GM12874 (cell line): ENCODE results near the gene CAPN11.

Experiments
- TF ChIP-seq, protein P1 (sequence below): IDR thresholded peaks from 2 replicates; pipeline ENCODE4 v1.5.1; 2011; ENCODE audit warnings: low read depth, mild to moderate bottlenecking, control low read depth, low read length, moderate library complexity; ENCODE audit not compliant: insufficient read depth

Gene CAPN11

DNA sequence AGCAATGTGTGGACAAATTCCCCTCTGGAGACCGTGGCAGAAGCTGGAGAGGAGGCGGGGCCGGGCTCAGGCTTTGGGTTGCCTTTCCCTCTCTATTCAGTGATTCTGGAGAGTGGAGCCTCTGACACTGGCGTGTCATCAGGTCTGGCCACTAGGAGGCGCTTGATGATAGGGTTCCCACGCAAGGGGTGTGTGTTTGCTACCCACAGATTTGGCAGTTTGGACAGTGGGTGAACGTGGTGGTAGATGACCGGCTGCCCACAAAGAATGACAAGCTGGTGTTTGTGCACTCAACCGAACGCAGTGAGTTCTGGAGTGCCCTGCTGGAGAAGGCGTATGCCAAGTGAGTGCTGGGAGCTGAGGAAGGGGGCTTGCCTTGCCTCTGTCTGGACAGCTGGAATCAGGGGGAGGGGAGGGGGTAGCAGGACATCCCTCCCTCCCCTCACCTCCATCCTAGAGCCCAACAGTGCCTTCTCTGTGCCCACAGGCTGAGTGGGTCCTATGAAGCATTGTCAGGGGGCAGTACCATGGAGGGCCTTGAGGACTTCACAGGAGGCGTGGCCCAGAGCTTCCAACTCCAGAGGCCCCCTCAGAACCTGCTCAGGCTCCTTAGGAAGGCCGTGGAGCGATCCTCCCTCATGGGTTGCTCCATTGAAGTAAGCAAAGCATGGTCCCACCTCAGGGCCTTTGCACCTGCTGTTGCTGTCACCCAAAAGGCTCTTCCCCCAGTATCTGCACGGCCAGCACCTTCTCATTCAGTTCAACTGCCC, 14.3 kb downstream of the CAPN11 start:
- TF ChIP-seq, protein P1, sequence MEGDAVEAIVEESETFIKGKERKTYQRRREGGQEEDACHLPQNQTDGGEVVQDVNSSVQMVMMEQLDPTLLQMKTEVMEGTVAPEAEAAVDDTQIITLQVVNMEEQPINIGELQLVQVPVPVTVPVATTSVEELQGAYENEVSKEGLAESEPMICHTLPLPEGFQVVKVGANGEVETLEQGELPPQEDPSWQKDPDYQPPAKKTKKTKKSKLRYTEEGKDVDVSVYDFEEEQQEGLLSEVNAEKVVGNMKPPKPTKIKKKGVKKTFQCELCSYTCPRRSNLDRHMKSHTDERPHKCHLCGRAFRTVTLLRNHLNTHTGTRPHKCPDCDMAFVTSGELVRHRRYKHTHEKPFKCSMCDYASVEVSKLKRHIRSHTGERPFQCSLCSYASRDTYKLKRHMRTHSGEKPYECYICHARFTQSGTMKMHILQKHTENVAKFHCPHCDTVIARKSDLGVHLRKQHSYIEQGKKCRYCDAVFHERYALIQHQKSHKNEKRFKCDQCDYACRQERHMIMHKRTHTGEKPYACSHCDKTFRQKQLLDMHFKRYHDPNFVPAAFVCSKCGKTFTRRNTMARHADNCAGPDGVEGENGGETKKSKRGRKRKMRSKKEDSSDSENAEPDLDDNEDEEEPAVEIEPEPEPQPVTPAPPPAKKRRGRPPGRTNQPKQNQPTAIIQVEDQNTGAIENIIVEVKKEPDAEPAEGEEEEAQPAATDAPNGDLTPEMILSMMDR, result peak; percentile 93

DNA sequence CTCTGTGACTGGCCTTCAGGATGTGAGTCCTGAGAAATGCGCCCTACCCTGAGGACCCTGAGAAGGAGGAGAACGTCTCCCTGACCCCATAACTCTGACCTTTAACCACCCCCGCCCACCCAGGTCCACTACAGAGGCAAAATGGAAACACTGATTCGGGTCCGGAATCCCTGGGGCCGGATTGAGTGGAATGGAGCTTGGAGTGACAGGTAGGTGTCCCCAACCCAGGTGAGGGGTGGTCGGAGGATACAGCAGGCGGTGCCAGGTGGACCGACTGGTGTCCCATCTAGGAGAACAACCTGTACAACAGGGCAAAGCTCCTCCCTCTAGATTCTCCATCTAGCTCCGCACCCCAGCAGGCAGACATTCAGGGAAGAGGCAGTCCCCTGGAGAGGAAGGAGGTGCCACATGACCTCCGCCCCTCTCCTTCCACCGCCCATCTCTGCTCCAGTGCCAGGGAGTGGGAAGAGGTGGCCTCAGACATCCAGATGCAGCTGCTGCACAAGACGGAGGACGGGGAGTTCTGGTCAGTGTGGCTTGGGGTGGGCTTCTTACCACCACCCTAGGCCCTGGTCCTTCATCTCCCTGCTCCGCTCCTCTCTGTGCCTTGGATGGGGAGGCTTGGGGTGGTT, 17.6 kb downstream of the CAPN11 start:
- TF ChIP-seq, protein P1, result no peak

DNA sequence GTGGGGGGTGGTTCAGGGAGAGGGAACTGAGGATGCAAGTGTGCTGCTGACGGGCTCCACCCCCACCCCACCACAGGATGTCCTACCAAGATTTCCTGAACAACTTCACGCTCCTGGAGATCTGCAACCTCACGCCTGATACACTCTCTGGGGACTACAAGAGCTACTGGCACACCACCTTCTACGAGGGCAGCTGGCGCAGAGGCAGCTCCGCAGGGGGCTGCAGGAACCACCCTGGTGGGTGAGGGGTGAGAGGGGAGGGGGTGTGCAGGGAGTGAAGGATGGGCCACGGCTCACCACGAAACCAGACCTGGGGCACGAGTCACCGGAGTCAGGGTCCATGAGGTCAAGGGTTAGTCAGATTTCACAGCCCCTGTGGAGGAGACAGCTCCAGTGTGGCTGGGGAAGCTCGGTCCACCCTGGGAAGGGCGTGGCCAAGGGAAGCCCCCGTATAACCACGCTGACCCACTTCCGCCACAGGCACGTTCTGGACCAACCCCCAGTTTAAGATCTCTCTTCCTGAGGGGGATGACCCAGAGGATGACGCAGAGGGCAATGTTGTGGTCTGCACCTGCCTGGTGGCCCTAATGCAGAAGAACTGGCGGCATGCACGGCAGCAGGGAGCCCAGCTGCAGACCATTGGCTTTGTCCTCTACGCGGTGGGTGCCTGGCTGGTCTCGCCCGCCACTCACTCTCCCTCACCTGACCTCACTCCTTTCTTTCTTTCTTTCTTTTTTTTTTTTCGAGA, 18.3 kb downstream of the CAPN11 start:
- TF ChIP-seq, protein P1, result no peak

DNA sequence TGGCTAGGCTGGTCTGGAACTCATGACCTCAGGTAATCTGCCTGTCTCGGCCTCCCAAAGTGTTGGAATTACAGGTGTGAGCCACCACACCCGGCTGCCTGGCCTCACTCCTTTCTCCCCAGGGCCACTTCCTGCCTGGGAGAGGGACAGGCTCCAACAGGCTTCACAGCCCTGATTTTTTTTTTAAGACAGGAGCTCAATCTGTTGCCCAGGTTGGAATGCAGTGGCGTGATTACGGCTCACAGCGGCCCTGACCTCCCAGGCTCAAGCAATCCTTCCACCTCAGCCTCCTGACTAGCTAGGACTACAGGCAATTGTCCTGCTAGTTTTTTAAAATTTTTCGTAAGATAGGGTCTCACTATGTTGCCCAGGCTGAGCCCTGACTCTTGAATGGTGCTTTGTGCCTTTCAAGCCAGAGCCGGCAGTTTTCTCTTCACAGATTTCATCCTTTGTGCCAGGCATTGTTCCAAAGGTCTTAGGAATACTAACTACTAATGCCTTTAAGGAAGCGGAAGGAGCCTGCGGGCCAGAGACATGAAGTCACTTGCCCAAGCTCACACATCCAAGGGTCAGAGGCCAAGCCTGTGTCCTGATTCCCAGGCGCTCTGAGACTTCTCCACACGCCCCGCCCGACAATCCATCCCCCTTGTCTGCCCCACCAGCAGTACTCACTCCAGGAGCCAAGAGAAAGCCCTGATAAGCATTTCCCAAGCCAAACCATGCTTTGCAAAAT, 19.2 kb downstream of the CAPN11 start:
- TF ChIP-seq, protein P1, result no peak

DNA sequence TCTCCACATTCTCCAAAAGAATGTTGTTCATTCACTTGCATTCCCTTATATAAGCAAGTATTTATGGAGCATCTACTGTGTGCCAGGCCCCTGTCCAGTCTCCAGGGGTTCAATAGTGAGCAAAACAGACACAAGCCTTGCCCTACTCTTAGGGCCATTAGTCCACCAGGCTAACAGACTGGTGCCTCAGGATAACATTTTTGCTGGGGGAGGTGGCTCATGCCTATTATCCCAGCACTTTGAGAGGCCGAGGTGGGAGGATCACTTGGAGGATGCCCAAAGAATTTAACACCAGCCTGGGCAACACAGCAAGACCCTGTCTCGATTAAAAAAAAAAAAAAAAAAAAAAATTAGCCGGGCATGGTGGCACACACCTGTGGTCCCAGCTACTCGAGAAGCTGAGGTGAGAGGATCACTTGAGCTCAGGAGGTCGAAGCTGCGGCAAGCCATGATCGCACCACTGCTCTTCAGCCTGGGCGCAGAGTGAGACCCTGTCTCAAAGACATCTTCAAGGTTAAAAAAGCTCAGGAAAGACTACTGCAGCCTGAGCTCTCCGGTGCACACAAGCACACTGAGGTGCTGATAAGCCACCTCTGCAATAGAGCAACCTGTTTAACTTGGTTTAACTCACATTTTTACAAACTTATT, 19.9 kb downstream of the CAPN11 start:
- TF ChIP-seq, protein P1, result no peak

DNA sequence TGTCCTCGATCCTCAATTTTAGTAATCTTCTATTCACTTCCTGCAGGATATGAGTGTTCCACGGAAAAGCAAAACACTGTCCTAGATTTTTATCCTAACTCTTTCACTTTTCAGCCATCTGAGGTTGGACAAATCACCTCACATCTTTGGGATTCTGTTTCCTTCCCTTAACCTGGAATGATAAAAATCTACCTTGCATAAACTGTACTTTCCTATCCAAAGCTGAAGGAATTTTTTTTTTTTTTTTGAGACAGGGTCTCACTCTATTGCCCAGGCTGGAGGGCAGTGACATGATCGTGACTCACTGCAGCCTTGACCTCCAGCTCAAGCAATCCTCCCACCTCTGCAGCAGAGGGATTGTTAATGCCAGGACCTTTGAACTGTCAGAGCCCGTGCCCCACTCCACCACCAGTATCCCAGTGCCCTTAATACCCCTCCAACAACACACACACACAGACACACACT, 20.5 kb downstream of the CAPN11 start:
- TF ChIP-seq, protein P1, result no peak
